Endothelial cell (in vitro differentiated cells): ENCODE measurements around the gene ZDHHC18. TPM values are rescaled to one million over a fixed set of nuclear protein-coding genes. Genes with fewer than 3 reads are reported as not detected.

Source experiments
- DNase-seq: peaks from one replicate; pipeline ENCODE4 v3.0.0; 2021; ENCODE audit warnings: low spot score
- H3K27ac Mint-ChIP-seq: one replicate; pipeline ENCODE4 v1.8.0; 2021; ENCODE audit warnings: mixed read lengths, inconsistent platforms; ENCODE audit not compliant: unreplicated experiment
- H3K27me3 Mint-ChIP-seq: one replicate; pipeline ENCODE4 v1.8.0; 2021; ENCODE audit warnings: mild to moderate bottlenecking, moderate library complexity, mixed read lengths, inconsistent platforms; ENCODE audit not compliant: unreplicated experiment
- H3K36me3 Mint-ChIP-seq: one replicate; pipeline ENCODE4 v1.8.0; 2021; ENCODE audit warnings: mild to moderate bottlenecking, low read depth, mixed read lengths, inconsistent platforms; ENCODE audit not compliant: unreplicated experiment
- H3K4me1 Mint-ChIP-seq: one replicate; pipeline ENCODE4 v1.8.0; 2021; ENCODE audit warnings: mild to moderate bottlenecking, mixed read lengths, inconsistent platforms; ENCODE audit not compliant: unreplicated experiment
- H3K4me3 Mint-ChIP-seq: one replicate; pipeline ENCODE4 v1.8.0; 2021; ENCODE audit warnings: mild to moderate bottlenecking, mixed read lengths, inconsistent platforms; ENCODE audit not compliant: unreplicated experiment
- H3K9me3 Mint-ChIP-seq: one replicate; pipeline ENCODE4 v1.8.0; 2021; ENCODE audit warnings: mixed read lengths, inconsistent platforms; ENCODE audit not compliant: unreplicated experiment
- CTCF ChIP-seq: fragments of 200-600 bp; sonication (generic); IDR thresholded peaks from one replicate; pipeline ENCODE4 v1.5.0; 2021; ENCODE audit warnings: antibody characterized with exemption; ENCODE audit not compliant: unreplicated experiment
- total RNA-seq: library from RNA; stranded (reverse); fragmentation: NEBNext Ultra II Directional; extraction: Animal tissue kit (Norgen Biotek cat#: 25700); gene quantifications from one replicate; pipeline ENCODE4 v1.2.1, GENCODE V29; 2021; ENCODE audit not compliant: unreplicated experiment

ZDHHC18 gene
- total RNA-seq, 1 donor from 2014 or later = 32.4 TPM

GRCh38 chr1:26848499-26848898 lies 22.0 kb downstream of the ZDHHC18 start:
- H3K27me3 Mint-ChIP-seq = peaks cover 4% of the 10 kb centered on the region

GRCh38 chr1:26848941-26849774 lies 22.7 kb downstream of the ZDHHC18 start:
- H3K36me3 Mint-ChIP-seq = peaks cover 28% of the 10 kb centered on the region

More at GRCh38 chr1:26848499-26848898, 22.0 kb downstream of the ZDHHC18 start:
- H3K4me1 Mint-ChIP-seq = no peaks in the 10 kb centered on the region
- no peak for TF ChIP-seq CTCF
- no peaks in the 10 kb centered on the region for H3K9me3 Mint-ChIP-seq
- no peak overlapping the region for H3K4me3 Mint-ChIP-seq
- no peak overlapping the region for H3K27ac Mint-ChIP-seq
- no peak for DNase-seq
- H3K36me3 Mint-ChIP-seq = peaks cover 28% of the 10 kb centered on the region

GRCh38 chr1:26851106-26851684 lies 24.7 kb downstream of the ZDHHC18 start:
- Mint-ChIP-seq H3K27me3 (peaks cover 5% of the 10 kb centered on the region), H3K36me3 (peaks cover 33% of the 10 kb centered on the region), H3K9me3 (no peaks in the 10 kb centered on the region), H3K27ac (no peak overlapping the region), H3K4me3 (no peak overlapping the region), H3K4me1 (no peaks in the 10 kb centered on the region)
- DNase-seq = no peak
- TF ChIP-seq CTCF = no peak

More at GRCh38 chr1:26848941-26849774, 22.7 kb downstream of the ZDHHC18 start:
- H3K4me3 Mint-ChIP-seq = no peak overlapping the region
- no peak for TF ChIP-seq CTCF
- no peaks in the 10 kb centered on the region for H3K9me3 Mint-ChIP-seq
- no peak overlapping the region for H3K27ac Mint-ChIP-seq
- no peaks in the 10 kb centered on the region for H3K4me1 Mint-ChIP-seq
- DNase-seq = no peak
- peaks cover 4% of the 10 kb centered on the region for H3K27me3 Mint-ChIP-seq

- TF ChIP-seq CTCF = no peak
- Mint-ChIP-seq H3K36me3 (peaks cover 27% of the 10 kb centered on the region), H3K27ac (no peak overlapping the region), H3K4me3 (no peak overlapping the region), H3K27me3 (peaks cover 6% of the 10 kb centered on the region), H3K4me1 (no peaks in the 10 kb centered on the region), H3K9me3 (no peaks in the 10 kb centered on the region)
- no peak for DNase-seq
Observed at GRCh38 chr1:26852701-26853100, 26.2 kb downstream of the ZDHHC18 start.

GRCh38 chr1:26853156-26853555 lies 26.7 kb downstream of the ZDHHC18 start:
- peaks cover 8% of the 10 kb centered on the region for H3K27me3 Mint-ChIP-seq
- H3K4me1 Mint-ChIP-seq = no peaks in the 10 kb centered on the region
- TF ChIP-seq CTCF = peak; percentile 61
- no peaks in the 10 kb centered on the region for H3K9me3 Mint-ChIP-seq
- peaks cover 24% of the 10 kb centered on the region for H3K36me3 Mint-ChIP-seq
- H3K4me3 Mint-ChIP-seq = no peak overlapping the region
- peak; percentile 90 for DNase-seq
- no peak overlapping the region for H3K27ac Mint-ChIP-seq
